ENCODE measurements around the gene QSER1.

QSER1 gene

GRCh38 chr11:32890843-32891656 is 1.6 kb upstream of the QSER1 start:
- no peak for DNase-seq (ENCODE audit: low spot score)

GRCh38 chr11:32891657-32892354 is 805 bp upstream of the QSER1 start:
- peak; percentile 29 for DNase-seq (ENCODE audit: low spot score)

GRCh38 chr11:32893093-32893342 is 407 bp downstream of the QSER1 start:
- no peak for DNase-seq (ENCODE audit: low spot score)

GRCh38 chr11:32893343-32894148 is 935 bp downstream of the QSER1 start:
- DNase-seq (ENCODE audit: low spot score), result peak; percentile 55

- peak; percentile 87 for DNase-seq (ENCODE audit: low spot score)
These were observed 1.7 kb downstream of the QSER1 start for GRCh38 chr11:32894149-32894827.

GRCh38 chr11:32894921-32895320 is 2.3 kb downstream of the QSER1 start:
- no peak for DNase-seq (ENCODE audit: low spot score)

- DNase-seq (ENCODE audit: low spot score), result no peak
These were observed 2.9 kb downstream of the QSER1 start for GRCh38 chr11:32895471-32895870.

GRCh38 chr11:32897103-32897502 is 4.5 kb downstream of the QSER1 start:
- no peak for DNase-seq (ENCODE audit: low spot score)

- no peak for DNase-seq (ENCODE audit: low spot score)
These were observed 6.8 kb downstream of the QSER1 start for GRCh38 chr11:32899438-32899837.

- DNase-seq (ENCODE audit: low spot score), result no peak
These were observed 9.6 kb downstream of the QSER1 start for GRCh38 chr11:32902089-32902665.

- DNase-seq (ENCODE audit: low spot score), result no peak
These were observed 12.5 kb downstream of the QSER1 start for GRCh38 chr11:32905028-32905667.

- no peak for DNase-seq (ENCODE audit: low spot score)
These were observed 16.0 kb downstream of the QSER1 start for GRCh38 chr11:32908619-32909018.

GRCh38 chr11:32911413-32911812 is 18.8 kb downstream of the QSER1 start:
- no peak for DNase-seq (ENCODE audit: low spot score)

GRCh38 chr11:32913445-32913844 is 20.8 kb downstream of the QSER1 start:
- DNase-seq (ENCODE audit: low spot score), result no peak

- no peak for DNase-seq (ENCODE audit: low spot score)
These were observed 23.8 kb downstream of the QSER1 start for GRCh38 chr11:32916361-32916760.

GRCh38 chr11:32916994-32917393 is 24.4 kb downstream of the QSER1 start:
- no peak for DNase-seq (ENCODE audit: low spot score)

GRCh38 chr11:32918427-32918826 is 25.8 kb downstream of the QSER1 start:
- DNase-seq (ENCODE audit: low spot score), result no peak

GRCh38 chr11:32919338-32919737 is 26.7 kb downstream of the QSER1 start:
- no peak for DNase-seq (ENCODE audit: low spot score)

- DNase-seq (ENCODE audit: low spot score), result no peak
These were observed 28.0 kb downstream of the QSER1 start for GRCh38 chr11:32920570-32920969.

- no peak for DNase-seq (ENCODE audit: low spot score)
These were observed 28.6 kb downstream of the QSER1 start for GRCh38 chr11:32921204-32921603.

- no peak for DNase-seq (ENCODE audit: low spot score)
These were observed 39.0 kb downstream of the QSER1 start for GRCh38 chr11:32931606-32932005.

GRCh38 chr11:32932196-32932595 is 39.6 kb downstream of the QSER1 start:
- DNase-seq (ENCODE audit: low spot score), result no peak
